SW480 (cell line): ENCODE results near the gene CDO1.
A peak's percentile ranks its signal among the peaks of the same experiment; 100 is the strongest.

Experiments used
- DNase-seq: peaks from one replicate; pipeline ENCODE4 v3.0.0-alpha.2; 2016; ENCODE audit warnings: low spot score

Gene CDO1

GRCh38 chr5:115816226-115817081 is at the start of gene CDO1:
Gene CDO1, minus strand, starts transcription at chr5:115816659. Its CDS starts 262 bp downstream, at chr5:115816397.
- DNase-seq, result no peak

GRCh38 chr5:115859378-115859777 is 42.9 kb upstream of the CDO1 start:
- no peak for DNase-seq

- DNase-seq, result no peak
These were observed 41.9 kb upstream of the CDO1 start for GRCh38 chr5:115858396-115858795.

- DNase-seq, result no peak
These were observed 41.3 kb upstream of the CDO1 start for GRCh38 chr5:115857626-115858349.

GRCh38 chr5:115857057-115857479 is 40.6 kb upstream of the CDO1 start:
- DNase-seq, result no peak

GRCh38 chr5:115855959-115856358 is 39.5 kb upstream of the CDO1 start:
- no peak for DNase-seq

GRCh38 chr5:115854139-115854538 is 37.7 kb upstream of the CDO1 start:
- no peak for DNase-seq

GRCh38 chr5:115850744-115851416 is 34.4 kb upstream of the CDO1 start:
- DNase-seq, result peak; percentile 39

- no peak for DNase-seq
These were observed 32.9 kb upstream of the CDO1 start for GRCh38 chr5:115849258-115849798.

- no peak for DNase-seq
These were observed 30.8 kb upstream of the CDO1 start for GRCh38 chr5:115847290-115847689.

GRCh38 chr5:115844321-115844817 is 27.9 kb upstream of the CDO1 start:
- DNase-seq, result peak; percentile 68

- peak; percentile 17 for DNase-seq
These were observed 27.1 kb upstream of the CDO1 start for GRCh38 chr5:115843444-115844130.

GRCh38 chr5:115842952-115843351 is 26.5 kb upstream of the CDO1 start:
- peak; percentile 20 for DNase-seq

- peak; percentile 85 for DNase-seq
These were observed 25.9 kb upstream of the CDO1 start for GRCh38 chr5:115842089-115842935.

- DNase-seq, result peak; percentile 95
These were observed 25.1 kb upstream of the CDO1 start, which contains the start of the genes AP3S1 and ATG12 for GRCh38 chr5:115841382-115842088. Gene AP3S1, plus strand, starts transcription at chr5:115841935. Its CDS starts 103 bp downstream, at chr5:115842038. Gene ATG12, minus strand, starts transcription at chr5:115841565. Its CDS starts 13 bp downstream, at chr5:115841552.

GRCh38 chr5:115840873-115841272 is 24.4 kb upstream of the CDO1 start:
- no peak for DNase-seq

- DNase-seq, result peak; percentile 76
These were observed 22.5 kb upstream of the CDO1 start for GRCh38 chr5:115838885-115839518.

- no peak for DNase-seq
These were observed 19.0 kb upstream of the CDO1 start for GRCh38 chr5:115835481-115835880.

- DNase-seq, result peak; percentile 37
These were observed 14.8 kb upstream of the CDO1 start for GRCh38 chr5:115831163-115831768.
